GM10847 (cell line): ENCODE results near the gene SPPL2B.

Experiments used
- POLR2A ChIP-seq: IDR thresholded peaks from 2 replicates; pipeline ENCODE4 v1.6.1; 2011; ENCODE audit not compliant: insufficient read length; ENCODE audit errors: extremely low read depth

SPPL2B gene

DNA sequence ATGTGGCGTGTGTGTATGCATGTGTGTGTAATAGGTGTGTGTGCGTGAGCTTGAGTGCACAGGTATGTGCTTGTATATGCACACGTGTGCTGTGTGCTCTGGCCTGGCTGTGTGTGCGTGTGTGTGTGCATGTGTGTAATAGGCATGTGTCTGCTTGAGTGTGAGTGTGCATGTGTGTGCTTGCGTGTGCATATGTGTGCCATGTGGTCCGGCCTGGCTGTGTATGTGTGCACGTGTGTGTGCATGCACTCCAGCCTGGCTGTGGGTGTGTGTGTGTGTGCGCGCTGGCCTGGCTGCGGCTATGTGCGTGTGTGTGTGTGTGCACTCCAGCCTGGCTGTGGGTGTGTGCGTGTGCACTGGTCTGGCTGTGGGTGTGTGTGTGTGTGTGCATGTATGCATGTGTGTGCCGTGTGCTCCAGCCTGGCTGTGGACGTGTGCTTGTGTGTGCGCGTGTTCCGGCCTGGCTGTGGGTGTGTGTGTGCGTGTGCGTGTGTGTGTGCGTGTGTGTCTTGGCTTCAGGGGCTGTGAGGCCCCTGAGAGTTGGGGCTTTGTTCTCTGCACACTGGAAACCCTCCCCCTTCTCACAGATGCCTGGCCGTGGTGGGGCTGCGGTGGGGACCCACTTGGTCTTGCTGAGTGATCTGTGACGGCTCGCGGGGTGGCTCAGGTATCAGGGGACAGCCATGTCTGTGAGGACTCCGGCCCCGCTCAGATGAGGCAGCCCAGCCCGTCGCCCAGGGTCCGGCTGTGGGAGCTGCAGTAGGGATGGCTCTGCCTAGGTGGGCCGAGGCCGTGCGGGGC, 8.2 kb downstream of the SPPL2B start:
- TF ChIP-seq POLR2A: no peak

DNA sequence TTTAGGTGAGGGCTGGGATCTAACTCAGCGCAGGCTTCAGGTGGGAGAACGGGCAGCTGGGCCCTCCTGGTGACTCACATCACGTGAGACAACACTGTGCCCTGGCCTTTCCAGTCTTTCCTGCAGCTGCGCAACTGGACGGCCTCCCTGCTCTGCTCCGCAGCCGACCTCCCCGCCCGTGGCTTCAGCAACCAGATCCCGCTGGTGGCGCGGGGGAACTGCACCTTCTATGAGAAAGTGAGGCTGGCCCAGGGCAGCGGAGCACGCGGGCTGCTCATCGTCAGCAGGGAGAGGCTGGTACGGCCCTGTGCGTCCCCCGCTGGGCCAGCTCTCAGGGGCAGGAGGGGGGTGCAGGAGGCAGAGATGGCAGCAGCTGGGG, 8.8 kb downstream of the SPPL2B start:
- TF ChIP-seq POLR2A: no peak

DNA sequence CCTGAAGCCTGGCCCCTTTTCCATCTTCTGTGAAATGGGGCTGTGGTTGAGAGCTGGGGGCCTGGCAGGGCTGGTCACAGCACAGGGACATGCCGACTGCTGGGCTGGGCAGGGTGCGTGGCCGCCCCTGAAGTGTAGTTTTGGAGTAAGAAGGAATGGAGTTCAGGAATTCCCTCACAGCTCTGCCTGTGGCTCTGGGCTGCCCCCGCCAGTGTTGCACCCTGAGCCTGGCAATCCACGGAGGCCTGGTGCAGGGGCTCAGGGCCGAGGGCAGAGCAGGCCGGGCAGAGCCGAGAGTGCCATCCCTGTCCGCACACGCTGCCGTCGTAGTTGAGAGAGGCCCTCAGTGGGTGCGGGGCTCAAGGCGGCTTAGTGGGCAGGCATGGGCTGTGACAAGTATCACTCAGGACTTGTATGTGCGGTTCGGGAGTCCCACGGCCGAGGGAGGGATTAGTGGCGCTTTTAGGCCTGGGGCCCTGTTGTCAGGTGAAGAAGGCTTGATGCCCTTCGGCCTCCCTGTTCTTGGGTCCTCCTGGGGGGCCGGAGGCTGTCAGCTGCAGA, 9.7 kb downstream of the SPPL2B start:
- no peak for TF ChIP-seq POLR2A

DNA sequence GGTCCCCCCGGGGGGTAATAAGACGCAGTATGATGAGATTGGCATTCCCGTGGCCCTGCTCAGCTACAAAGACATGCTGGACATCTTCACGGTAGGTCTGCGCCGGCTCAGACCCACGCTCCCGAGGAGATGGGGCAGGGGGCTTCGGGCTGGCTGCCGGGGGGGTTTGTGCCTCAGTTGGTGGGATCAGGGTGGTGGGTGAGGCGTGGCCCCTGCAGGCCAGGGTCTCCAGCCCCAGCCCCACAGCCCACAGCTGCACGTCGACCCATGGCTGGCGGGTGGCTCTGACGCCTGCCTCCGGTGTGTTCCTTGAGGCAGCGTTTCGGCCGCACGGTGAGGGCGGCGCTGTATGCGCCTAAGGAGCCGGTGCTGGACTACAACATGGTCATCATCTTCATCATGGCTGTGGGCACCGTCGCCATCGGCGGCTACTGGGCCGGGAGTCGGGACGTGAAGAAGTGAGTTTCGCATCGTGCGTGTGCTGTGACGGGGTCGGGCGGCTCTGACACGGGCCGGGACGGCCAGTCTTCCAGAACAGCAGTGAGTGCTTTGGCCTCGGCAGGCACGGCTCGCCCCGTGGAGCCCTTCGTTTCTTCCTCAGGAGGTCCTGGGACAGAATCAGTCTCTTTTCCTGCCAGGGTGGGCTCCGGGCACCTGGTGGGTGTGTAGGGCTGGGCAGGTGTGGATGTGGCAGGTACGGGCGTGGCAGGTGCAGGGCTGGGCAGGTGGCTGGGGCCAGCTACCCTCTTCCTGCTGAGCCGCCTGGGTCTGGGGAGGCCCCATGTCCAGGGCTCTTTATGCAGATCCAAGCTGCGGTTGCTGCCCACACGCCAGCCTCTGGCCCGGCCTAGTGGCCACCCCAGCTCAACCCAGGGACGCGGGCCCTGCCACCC, 10.5 kb downstream of the SPPL2B start:
- no peak for TF ChIP-seq POLR2A

DNA sequence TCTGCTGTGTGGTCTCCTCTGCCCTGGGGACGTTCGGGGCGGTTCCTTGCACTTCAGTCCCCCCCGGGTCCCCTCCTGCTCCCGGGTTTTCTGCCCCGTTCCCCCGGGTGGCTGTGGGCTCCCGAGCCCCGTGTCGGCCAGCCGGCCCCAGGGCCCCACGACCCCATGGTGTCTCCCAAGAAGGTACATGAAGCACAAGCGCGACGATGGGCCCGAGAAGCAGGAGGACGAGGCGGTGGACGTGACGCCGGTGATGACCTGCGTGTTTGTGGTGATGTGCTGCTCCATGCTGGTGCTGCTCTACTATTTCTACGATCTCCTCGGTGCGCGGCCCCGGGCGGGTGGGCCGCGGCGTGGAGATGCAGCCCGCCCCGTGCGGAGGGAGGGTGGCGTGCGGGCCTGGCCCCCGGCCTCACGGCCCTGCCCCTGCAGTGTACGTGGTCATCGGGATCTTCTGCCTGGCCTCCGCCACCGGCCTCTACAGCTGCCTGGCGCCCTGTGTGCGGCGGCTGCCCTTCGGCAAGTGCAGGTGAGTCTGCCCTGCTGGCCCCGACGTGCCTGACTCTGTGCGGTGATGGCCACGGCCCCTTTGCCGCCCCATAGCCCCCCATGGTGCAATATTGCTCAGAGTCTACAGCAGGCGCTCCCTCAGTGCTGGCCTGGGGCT, 11.3 kb downstream of the SPPL2B start:
- TF ChIP-seq POLR2A: no peak

DNA sequence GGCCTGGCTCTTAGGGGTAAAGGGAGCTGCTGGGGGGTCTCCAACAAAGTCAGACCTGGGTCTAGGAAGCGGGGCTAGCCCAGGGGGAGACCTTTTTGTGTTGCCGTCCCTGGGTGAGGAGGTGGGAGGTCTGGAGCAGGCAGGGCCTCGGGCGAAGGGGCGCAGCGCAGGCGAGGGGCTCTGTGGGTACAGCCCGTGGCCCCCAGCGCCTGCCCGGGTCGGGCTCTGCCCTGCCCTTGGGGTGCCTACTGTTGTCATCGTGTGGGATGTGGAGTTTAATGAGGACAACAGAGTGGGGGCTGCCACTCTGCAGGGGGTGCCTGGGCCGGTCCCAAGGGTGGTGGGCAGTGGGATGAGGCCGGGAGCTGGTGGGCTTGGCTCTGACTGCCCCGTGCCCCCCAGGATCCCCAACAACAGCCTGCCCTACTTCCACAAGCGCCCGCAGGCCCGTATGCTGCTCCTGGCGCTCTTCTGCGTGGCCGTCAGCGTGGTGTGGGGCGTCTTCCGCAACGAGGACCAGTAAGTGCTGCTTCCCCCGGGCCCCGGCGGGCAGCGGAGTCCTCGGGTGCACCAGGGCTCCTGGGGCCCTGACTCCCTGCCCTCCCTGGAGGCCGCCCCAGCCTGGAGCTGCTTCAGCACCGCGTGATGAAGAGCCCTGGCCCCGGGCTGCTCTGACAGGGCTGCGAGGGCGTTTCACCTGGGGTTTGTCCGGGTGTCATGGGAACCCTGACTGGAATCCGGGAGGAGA, 12.2 kb downstream of the SPPL2B start:
- no peak for TF ChIP-seq POLR2A

DNA sequence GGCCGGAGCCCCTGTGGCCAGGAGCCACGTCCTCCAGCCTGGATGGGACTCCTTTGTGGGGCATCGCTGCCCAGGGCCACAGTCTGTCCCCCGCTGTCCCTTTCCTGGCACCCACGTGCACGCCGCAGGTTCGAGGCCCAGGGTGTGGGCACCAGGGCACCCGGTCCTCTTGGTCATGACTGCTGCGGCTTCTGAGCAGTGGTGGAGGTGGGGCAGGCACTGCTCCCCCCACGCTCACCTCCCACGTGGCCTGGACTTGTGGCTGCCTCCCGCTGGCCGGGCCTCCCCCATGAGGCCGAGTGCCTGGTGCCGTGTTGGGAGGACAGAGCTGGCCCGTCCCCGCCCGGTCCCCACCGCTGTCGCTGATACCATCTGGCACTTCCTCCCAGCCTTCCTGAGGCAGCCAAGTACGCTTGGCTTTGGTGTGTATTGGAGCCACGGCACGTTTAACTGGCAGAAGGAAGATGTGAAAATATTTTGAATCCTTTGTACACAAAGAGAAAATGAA, 12.8 kb downstream of the SPPL2B start:
- no peak for TF ChIP-seq POLR2A

DNA sequence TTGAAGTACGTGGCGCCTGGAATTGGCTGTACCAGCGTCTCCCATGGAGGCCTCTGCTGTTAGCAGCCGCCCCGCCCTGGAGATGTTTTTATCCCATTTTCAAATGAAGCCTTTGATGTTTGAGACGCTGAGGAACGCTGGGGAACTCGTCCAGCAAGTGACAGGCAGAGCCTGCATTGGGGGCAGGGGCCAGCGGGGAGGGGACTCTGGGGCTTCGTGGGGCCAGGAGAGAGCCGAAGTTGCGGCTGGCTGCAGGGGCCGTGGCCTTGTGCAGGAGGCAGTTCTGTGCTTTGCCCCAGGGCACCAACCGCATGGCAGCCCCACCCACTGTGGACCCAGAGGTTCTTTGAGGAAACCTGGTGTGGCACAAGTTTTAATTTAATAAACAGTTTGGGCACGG, 13.5 kb downstream of the SPPL2B start:
- TF ChIP-seq POLR2A: no peak

DNA sequence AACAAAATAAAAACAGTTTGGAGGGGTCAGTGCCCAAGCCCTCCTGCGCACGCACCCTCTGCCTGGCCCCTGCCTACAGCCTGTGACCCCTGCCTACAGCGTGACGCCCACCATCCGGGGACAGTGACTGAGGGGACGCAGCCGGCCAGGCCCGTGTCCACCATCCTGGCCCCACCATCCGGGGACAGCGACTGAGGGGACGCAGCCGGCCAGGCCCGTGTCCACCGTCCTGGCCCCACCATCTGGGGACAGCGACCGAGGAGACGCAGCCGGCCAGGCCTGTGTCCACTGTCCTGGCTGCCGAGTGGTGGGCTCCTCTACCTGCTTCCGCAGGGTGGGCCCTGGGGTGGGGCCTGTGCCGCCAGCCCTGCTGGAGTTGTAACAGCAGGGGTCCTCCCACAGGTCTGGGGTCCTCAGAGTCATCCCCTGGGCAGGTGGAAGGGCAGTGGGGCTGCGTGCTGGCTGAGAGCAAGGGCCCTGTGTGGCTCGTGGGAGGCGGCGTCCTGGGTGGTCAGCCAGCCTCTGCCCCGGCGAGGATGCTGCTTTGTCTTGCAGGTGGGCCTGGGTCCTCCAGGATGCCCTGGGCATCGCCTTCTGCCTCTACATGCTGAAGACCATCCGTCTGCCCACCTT, 14.3 kb downstream of the SPPL2B start:
- TF ChIP-seq POLR2A: no peak

DNA sequence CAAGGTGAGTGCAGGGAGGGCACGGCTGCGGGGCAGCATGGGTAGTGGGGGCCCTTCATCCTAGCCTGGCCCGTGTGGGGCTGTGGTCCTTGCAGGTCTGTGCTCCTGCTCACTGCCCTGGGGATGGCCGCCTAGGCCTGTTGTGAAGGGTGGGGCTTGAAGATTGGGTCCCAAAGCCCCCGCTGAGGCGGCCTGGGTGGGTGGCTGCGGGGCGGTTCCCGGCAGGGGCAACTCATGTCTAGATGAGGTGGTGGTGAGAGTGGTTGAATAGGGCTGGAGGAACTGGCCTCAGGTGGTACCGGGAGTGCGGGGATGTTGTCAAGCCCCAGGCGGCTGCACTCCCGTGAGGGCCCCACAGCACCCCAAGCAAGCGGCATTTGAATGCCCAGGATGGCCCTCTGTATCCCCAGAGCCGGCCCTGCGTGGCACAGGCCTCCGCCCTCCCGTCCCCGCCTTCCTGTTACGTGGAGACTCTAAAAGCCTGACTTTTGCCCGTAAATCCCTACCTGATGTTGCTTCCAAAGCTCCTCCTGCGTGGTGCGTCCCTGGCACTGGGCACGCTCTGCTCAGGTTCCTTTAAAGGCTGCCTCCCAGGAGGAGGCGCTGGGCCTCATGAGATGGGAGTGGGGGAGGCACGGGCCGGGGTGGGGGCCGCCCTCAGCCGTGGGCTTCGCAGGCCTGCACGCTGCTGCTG, 15.0 kb downstream of the SPPL2B start:
- no peak for TF ChIP-seq POLR2A

DNA sequence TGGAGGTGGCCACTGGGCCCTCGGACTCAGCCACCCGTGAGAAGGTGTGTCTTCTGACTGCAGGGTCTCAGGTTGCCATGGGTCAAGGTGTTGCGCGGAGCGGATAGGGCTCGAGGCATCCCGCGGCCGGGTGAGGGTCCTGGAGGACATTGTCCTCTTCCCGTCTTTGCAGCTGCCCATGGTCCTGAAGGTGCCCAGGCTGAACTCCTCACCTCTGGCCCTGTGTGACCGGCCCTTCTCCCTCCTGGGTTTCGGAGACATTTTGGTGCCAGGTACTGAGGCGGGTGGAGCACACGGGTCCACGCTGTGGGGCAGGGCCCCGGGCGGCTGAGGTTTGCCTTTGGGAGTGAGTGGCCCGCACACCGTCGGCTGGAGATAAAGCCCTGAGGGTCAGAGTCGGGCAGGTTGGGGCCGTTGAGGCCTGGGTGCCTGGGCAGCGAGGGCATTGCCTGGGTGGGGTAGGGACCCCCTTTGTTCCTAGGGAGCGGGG, 15.9 kb downstream of the SPPL2B start:
- TF ChIP-seq POLR2A: no peak

DNA sequence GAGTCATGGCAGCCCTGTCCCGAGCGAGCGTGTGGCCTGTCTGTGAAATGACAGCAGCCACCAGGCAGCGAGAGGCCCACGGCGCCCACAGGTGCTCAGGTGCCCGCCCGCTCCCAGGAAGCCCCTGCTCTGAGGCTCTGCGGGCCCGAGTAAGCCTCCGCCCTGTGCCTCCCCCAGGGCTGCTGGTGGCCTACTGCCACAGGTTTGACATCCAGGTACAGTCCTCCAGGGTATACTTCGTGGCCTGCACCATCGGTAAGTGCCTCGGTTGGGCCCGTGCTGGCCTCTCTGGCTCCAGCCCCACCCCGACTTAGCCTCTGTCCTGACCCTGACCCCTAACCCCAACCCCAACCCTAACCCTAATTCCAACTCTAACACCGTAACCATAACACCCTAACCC, 16.6 kb downstream of the SPPL2B start:
- no peak for TF ChIP-seq POLR2A
